Vagina (tissue), 2 donors: ENCODE measurements around the gene ZNF207. TPM values are rescaled to one million over a fixed set of nuclear protein-coding genes. Genes with fewer than 3 reads are reported as not detected.

Experiments used
- DNase-seq, 2 donors: peaks; one replicate each; pipeline ENCODE4 v3.0.0-alpha.2; 2017; ENCODE audit errors: extremely low spot score in 2 of 2
- H3K27ac ChIP-seq: fragments of 200-600 bp; sonication (generic); one replicate; pipeline ENCODE4 v1.5.1; 2019
- H3K27me3 ChIP-seq: fragments of 200-600 bp; sonication (generic); one replicate; pipeline ENCODE4 v1.5.1; 2019
- H3K36me3 ChIP-seq, 2 donors: fragments of 200-600 bp; sonication (generic); one replicate each; pipeline ENCODE4 v1.5.1; 2017 to 2019
- H3K4me1 ChIP-seq: fragments of 200-600 bp; sonication (generic); one replicate; pipeline ENCODE4 v1.5.1; 2019
- H3K4me3 ChIP-seq, 2 donors: fragments of 200-600 bp; sonication (generic); 1 replicate in 1 of 2; 2 replicates in 1 of 2; pipeline ENCODE4 v1.5.1; 2016 to 2019
- H3K9me3 ChIP-seq: fragments of 200-600 bp; sonication (generic); one replicate; pipeline ENCODE4 v1.5.1; 2019
- CTCF ChIP-seq, 3 experiments: fragments of 450-650 bp in 2 of 3; fragments of 200-600 bp in 1 of 3; sonication (generic) in 1 of 3; IDR thresholded peaks; one replicate each; pipeline ENCODE4 v1.5.1; 2017 to 2019; ENCODE audit warnings: antibody characterized with exemption in 3 of 3, mild to moderate bottlenecking in 2 of 3, moderate library complexity in 2 of 3
- POLR2A ChIP-seq, 2 donors: fragments of 450-650 bp; IDR thresholded peaks; one replicate each; pipeline ENCODE4 v1.6.1; 2017; ENCODE audit warnings: antibody characterized with exemption in 2 of 2, mild to moderate bottlenecking in 2 of 2, moderate library complexity in 2 of 2
- POLR2AphosphoS5 ChIP-seq, 2 donors: sonication (generic); formaldehyde crosslinking; IDR thresholded peaks; one replicate each; pipeline ENCODE4 v1.9.0; 2017; ENCODE audit warnings: antibody characterized with exemption in 2 of 2, mild to moderate bottlenecking in 2 of 2, low read depth in 1 of 2; ENCODE audit not compliant: insufficient read depth in 1 of 2
- intact Hi-C: fragments of 100-400 bp; cut with DNase I; formaldehyde crosslinking; loops from one replicate; pipeline ENCODE4 v1.15.1; 2023
- total RNA-seq: library from RNA; depleted of rRNA; stranded (reverse); fragments of >200 nt; gene quantifications from one replicate; pipeline ENCODE4 v1.2.3, GENCODE V29; 2016

The ZNF207 gene
- total RNA-seq, 1 donor from 2014 or later: 193 TPM

GRCh38 chr17:32357615-32358014, 7.7 kb downstream of the ZNF207 start:
- peaks cover 0 to 49% of the 10 kb centered on the region in 2 donors for H3K36me3 ChIP-seq
- H3K4me3 ChIP-seq: no peak overlapping the region
- DNase-seq: no peak
- no peak overlapping the region for H3K27ac ChIP-seq
- H3K4me1 ChIP-seq: peaks cover 45% of the 10 kb centered on the region
- TF ChIP-seq POLR2A (IDR thresholded peaks at IDR 0.05) (no peak), POLR2AphosphoS5 (IDR thresholded peaks at IDR 0.05; ENCODE audit: insufficient read depth in 1 of 2, low read depth in 1 of 2) (no peak), CTCF (IDR thresholded peaks at IDR 0.05) (no peak)
- no peaks in the 10 kb centered on the region for H3K27me3 ChIP-seq
- no peaks in the 10 kb centered on the region for H3K9me3 ChIP-seq
- intact Hi-C loops: no loop called here

DNA sequence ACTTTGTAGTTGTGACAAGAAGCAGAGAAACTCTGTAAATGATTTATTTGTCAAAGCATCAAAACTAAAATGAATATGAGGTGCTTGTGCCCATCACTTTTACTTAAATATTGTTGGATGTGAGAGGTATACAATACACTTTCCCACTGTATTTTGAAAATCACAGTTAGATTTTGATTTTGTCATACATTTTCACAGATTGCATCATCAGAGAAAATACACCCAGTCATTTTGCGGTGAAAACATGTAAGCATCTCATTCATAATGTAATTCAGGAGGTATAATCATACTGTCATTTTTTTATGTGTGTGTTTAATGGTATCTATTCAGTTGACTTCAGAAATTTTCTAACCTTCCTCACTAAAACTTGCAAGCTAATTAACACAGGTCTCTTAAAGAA, 11.3 kb downstream of the ZNF207 start:
- TF ChIP-seq POLR2A (IDR thresholded peaks at IDR 0.05): no peak
- no peak for TF ChIP-seq CTCF (IDR thresholded peaks at IDR 0.05)
- TF ChIP-seq POLR2AphosphoS5 (IDR thresholded peaks at IDR 0.05; ENCODE audit: insufficient read depth in 1 of 2, low read depth in 1 of 2): no peak
- Histone ChIP-seq H3K27ac (no peak overlapping the region), H3K27me3 (no peaks in the 10 kb centered on the region), H3K9me3 (no peaks in the 10 kb centered on the region), H3K4me3 (no peak overlapping the region), H3K36me3 (peaks cover 0 to 85% of the 10 kb centered on the region in 2 donors), H3K4me1 (peaks cover 9% of the 10 kb centered on the region)
- no peak for DNase-seq
- intact Hi-C loops: no loop called here

DNA sequence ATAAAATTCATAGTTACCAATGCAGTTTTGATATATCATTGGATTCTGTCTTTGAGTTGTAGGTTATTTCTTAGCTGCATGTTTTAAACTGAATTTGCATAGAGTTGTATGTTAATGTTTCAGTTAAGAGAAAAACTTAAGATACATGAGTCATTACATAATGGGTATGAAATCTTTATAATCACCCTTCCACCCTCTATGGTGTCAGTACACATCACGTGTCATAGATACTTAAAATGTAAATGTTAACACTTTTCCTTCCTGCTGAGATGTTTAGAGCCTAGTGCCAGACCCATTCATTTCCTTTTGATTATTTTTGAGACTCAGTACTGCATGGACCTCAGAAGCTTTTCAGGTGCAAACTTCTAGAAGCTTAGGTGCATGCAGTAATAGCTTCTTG, 20.5 kb downstream of the ZNF207 start:
- Histone ChIP-seq H3K4me3 (no peak overlapping the region), H3K4me1 (no peaks in the 10 kb centered on the region), H3K27me3 (no peaks in the 10 kb centered on the region), H3K9me3 (no peaks in the 10 kb centered on the region), H3K36me3 (peaks cover 0 to 97% of the 10 kb centered on the region in 2 donors), H3K27ac (no peak overlapping the region)
- no peak for TF ChIP-seq POLR2A (IDR thresholded peaks at IDR 0.05)
- TF ChIP-seq CTCF (IDR thresholded peaks at IDR 0.05): no peak
- no peak for TF ChIP-seq POLR2AphosphoS5 (IDR thresholded peaks at IDR 0.05; ENCODE audit: insufficient read depth in 1 of 2, low read depth in 1 of 2)
- DNase-seq: no peak
- intact Hi-C loops: no loop called here

DNA sequence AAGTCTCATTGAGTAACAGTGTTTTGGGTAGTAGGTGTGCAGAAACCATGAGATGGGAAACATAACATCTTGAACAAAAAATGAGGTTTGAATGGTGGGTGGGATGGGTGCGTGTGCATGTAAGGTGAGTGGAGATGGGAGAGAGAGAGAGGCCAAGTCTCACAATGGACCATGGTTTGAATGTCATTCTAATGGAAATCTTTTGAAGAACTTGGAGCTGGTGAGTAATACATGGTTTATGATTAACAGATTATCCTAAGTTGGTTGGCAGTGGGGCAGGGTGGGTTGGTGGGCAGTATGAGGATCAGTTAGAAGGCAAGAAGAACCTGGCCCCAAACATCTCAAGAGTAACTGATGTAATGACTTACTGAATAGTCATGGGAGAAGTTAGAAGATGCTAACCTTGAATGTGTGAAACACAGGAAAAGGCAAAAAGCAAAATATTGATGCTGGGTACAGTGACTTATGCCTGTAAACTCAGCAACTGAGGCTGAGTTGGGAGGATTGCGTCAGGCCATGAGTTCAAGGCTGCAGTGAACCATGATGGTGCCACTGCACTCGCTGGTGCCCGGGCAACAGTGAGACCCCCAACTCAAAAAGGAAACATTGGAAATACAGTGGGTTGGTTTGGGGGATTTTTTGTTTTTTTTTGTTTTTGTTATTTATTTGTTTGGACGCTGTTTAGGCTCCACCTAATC, 32.7 kb downstream of the ZNF207 start:
- no peaks in the 10 kb centered on the region for H3K9me3 ChIP-seq
- H3K4me1 ChIP-seq: no peaks in the 10 kb centered on the region
- TF ChIP-seq POLR2AphosphoS5 (IDR thresholded peaks at IDR 0.05; ENCODE audit: insufficient read depth in 1 of 2, low read depth in 1 of 2) (no peak), POLR2A (IDR thresholded peaks at IDR 0.05) (no peak), CTCF (IDR thresholded peaks at IDR 0.05) (no peak)
- intact Hi-C loops: no loop called here
- no peak for DNase-seq
- H3K27me3 ChIP-seq: no peaks in the 10 kb centered on the region
- H3K36me3 ChIP-seq: peaks cover 0 to 30% of the 10 kb centered on the region in 2 donors
- no peak overlapping the region for H3K27ac ChIP-seq
- H3K4me3 ChIP-seq: no peak overlapping the region

DNA sequence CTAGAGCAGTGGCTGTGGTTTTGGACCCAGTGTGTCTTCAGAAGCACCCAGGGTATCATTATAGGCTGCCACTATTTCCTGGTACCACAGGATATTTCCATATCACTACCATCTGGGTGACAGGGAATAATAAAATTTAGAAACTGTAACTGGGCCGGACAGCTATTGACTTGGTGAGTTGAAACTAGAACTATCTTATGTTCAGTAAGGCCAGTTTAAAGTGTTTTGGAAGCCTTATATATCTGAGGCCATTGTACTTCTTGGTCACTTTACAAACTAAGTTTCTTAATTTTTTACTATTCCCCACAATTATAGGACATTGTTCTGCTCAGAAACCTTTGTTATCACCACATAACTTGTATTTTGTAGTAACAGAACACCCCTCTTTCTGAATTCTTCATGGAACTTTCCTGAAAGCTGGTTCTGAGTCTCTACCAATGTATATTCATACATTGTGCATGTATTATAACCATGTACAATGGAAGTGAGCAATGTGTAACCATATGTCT, 34.0 kb downstream of the ZNF207 start:
- peaks cover 0 to 17% of the 10 kb centered on the region in 2 donors for H3K36me3 ChIP-seq

More for the DNA sequence above, 34.0 kb downstream of the ZNF207 start:
- no peak overlapping the region for H3K27ac ChIP-seq
- intact Hi-C loops: no loop called here
- H3K9me3 ChIP-seq: no peaks in the 10 kb centered on the region
- H3K4me3 ChIP-seq: no peak overlapping the region
- TF ChIP-seq CTCF (IDR thresholded peaks at IDR 0.05) (no peak), POLR2A (IDR thresholded peaks at IDR 0.05) (no peak), POLR2AphosphoS5 (IDR thresholded peaks at IDR 0.05; ENCODE audit: insufficient read depth in 1 of 2, low read depth in 1 of 2) (no peak)
- no peaks in the 10 kb centered on the region for H3K4me1 ChIP-seq
- H3K27me3 ChIP-seq: no peaks in the 10 kb centered on the region
- no peak for DNase-seq
